Parathyroid adenoma (tissue), 2 donors: ENCODE results near the gene LMO1.

Experiments
- H2AFZ ChIP-seq: fragments of 300-600 bp; sonication (generic); one replicate; pipeline ENCODE4 v1.7.0; 2017; ENCODE audit warnings: antibody characterized with exemption, mild to moderate bottlenecking
- H3K27ac ChIP-seq: fragments of 300-600 bp; sonication (generic); one replicate; pipeline ENCODE4 v1.7.0; 2017
- H3K27me3 ChIP-seq: fragments of 300-600 bp; sonication (generic); one replicate; pipeline ENCODE4 v1.7.0; 2017; ENCODE audit warnings: low read length; ENCODE audit not compliant: control insufficient read depth, insufficient read depth
- H3K36me3 ChIP-seq: fragments of 300-600 bp; sonication (generic); one replicate; pipeline ENCODE4 v1.7.0; 2017; ENCODE audit warnings: low read length; ENCODE audit not compliant: control insufficient read depth, insufficient read depth
- H3K4me1 ChIP-seq: fragments of 300-600 bp; sonication (generic); one replicate; pipeline ENCODE4 v1.7.0; 2017; ENCODE audit warnings: control low read depth
- H3K4me2 ChIP-seq: fragments of 300-600 bp; sonication (generic); one replicate; pipeline ENCODE4 v1.7.0; 2017; ENCODE audit warnings: low read length
- H3K4me3 ChIP-seq: fragments of 300-600 bp; sonication (generic); one replicate; pipeline ENCODE4 v1.7.0; 2017; ENCODE audit warnings: low read depth, low read length
- H3K79me2 ChIP-seq: fragments of 300-600 bp; sonication (generic); one replicate; pipeline ENCODE4 v1.7.0; 2017; ENCODE audit warnings: control low read depth
- H3K9ac ChIP-seq: fragments of 300-600 bp; sonication (generic); one replicate; pipeline ENCODE4 v1.7.0; 2017; ENCODE audit warnings: mild to moderate bottlenecking
- H3K9me3 ChIP-seq: fragments of 300-600 bp; sonication (generic); one replicate; pipeline ENCODE4 v1.7.0; 2017; ENCODE audit warnings: low read length; ENCODE audit not compliant: control insufficient read depth
- TF ChIP-seq, protein P1 (sequence below): fragments of 300-600 bp; sonication (generic); IDR thresholded peaks from one replicate; pipeline ENCODE4 v1.7.0; 2017; ENCODE audit warnings: antibody characterized with exemption, mild to moderate bottlenecking
- donor health status: primary hyperparathyroidism.

LMO1 gene

DNA sequence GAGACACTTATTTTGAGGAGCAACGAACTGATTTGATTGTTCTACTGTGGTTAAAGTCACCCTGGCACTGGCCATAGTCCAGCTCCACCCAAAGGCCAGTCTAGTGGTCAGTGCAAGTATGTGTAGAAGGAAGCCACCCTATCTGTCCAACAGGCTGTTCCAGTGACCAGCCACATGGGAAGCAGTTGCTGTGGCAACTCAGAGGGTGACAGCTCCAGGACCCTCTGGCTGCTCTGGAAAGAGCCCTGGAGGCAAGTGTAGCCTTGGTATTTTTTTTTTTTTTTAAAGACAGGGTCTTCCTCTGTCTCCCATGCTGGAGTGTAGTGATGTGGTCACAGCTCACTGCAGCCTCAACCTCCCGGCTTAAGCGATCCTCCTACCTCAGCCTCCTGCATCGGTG lies 27.8 kb downstream of the LMO1 start:
- no peaks in the 10 kb centered on the region for H3K9me3 ChIP-seq
- no peaks in the 10 kb centered on the region for H3K4me1 ChIP-seq
- no peak overlapping the region for H2AFZ ChIP-seq
- H3K79me2 ChIP-seq = no peaks in the 10 kb centered on the region
- H3K9ac ChIP-seq = no peak overlapping the region
- no peaks in the 10 kb centered on the region for H3K27me3 ChIP-seq
- H3K4me2 ChIP-seq = no peak overlapping the region
- no peak overlapping the region for H3K27ac ChIP-seq
- TF ChIP-seq, protein P1, sequence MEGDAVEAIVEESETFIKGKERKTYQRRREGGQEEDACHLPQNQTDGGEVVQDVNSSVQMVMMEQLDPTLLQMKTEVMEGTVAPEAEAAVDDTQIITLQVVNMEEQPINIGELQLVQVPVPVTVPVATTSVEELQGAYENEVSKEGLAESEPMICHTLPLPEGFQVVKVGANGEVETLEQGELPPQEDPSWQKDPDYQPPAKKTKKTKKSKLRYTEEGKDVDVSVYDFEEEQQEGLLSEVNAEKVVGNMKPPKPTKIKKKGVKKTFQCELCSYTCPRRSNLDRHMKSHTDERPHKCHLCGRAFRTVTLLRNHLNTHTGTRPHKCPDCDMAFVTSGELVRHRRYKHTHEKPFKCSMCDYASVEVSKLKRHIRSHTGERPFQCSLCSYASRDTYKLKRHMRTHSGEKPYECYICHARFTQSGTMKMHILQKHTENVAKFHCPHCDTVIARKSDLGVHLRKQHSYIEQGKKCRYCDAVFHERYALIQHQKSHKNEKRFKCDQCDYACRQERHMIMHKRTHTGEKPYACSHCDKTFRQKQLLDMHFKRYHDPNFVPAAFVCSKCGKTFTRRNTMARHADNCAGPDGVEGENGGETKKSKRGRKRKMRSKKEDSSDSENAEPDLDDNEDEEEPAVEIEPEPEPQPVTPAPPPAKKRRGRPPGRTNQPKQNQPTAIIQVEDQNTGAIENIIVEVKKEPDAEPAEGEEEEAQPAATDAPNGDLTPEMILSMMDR = no peak
- no peaks in the 10 kb centered on the region for H3K36me3 ChIP-seq
- H3K4me3 ChIP-seq = no peak overlapping the region

DNA sequence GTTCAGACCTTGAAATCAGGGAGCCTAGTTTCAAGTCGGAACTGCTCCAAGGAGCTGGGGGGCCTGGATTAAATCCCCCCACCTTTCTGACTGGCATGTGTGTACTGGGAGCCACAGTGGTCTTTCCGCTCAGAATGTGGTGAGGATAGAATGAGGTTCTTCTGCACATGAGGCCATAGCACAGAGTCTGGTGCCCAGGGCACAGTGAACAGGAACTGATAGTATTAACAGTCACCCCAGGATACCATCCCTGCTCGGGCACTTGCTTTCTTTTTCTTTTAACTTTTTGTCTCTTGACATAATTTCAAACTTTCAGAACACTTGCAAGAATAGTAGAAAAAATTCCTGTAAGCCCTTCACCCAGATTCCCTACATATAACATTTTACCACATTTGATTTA lies 28.8 kb downstream of the LMO1 start:
- no peaks in the 10 kb centered on the region for H3K79me2 ChIP-seq
- no peaks in the 10 kb centered on the region for H3K9me3 ChIP-seq
- no peak overlapping the region for H2AFZ ChIP-seq
- no peaks in the 10 kb centered on the region for H3K27me3 ChIP-seq
- no peaks in the 10 kb centered on the region for H3K36me3 ChIP-seq
- H3K4me2 ChIP-seq = no peak overlapping the region
- no peak overlapping the region for H3K9ac ChIP-seq
- no peak overlapping the region for H3K27ac ChIP-seq
- TF ChIP-seq, protein P1 = no peak
- H3K4me3 ChIP-seq = no peak overlapping the region
- no peaks in the 10 kb centered on the region for H3K4me1 ChIP-seq

DNA sequence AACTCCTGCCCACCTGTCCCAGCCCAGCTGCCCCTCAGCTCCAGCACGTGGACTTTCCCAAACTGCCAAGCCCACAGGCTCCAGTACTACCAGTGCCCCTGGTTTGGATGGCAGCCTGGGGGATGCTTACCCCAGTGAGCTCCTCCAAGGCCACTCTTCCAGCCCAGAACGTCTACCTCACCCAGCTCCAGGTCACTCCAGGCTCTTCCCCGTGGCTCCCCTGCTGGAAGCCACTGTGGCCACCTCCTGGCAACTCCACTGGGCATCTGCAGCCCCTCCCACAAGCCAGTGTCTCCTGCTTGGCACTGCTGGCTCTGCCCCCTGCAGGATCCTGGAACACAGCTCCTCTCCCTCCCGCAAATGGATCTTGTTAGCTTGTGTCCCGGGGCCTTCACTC lies 29.3 kb downstream of the LMO1 start:
- no peak overlapping the region for H3K4me2 ChIP-seq
- no peaks in the 10 kb centered on the region for H3K79me2 ChIP-seq
- no peak overlapping the region for H3K27ac ChIP-seq
- no peak overlapping the region for H3K9ac ChIP-seq
- no peak overlapping the region for H3K4me3 ChIP-seq
- no peaks in the 10 kb centered on the region for H3K27me3 ChIP-seq
- H2AFZ ChIP-seq = no peak overlapping the region
- H3K36me3 ChIP-seq = no peaks in the 10 kb centered on the region
- H3K9me3 ChIP-seq = no peaks in the 10 kb centered on the region
- TF ChIP-seq, protein P1 = no peak
- H3K4me1 ChIP-seq = peaks cover 1% of the 10 kb centered on the region

DNA sequence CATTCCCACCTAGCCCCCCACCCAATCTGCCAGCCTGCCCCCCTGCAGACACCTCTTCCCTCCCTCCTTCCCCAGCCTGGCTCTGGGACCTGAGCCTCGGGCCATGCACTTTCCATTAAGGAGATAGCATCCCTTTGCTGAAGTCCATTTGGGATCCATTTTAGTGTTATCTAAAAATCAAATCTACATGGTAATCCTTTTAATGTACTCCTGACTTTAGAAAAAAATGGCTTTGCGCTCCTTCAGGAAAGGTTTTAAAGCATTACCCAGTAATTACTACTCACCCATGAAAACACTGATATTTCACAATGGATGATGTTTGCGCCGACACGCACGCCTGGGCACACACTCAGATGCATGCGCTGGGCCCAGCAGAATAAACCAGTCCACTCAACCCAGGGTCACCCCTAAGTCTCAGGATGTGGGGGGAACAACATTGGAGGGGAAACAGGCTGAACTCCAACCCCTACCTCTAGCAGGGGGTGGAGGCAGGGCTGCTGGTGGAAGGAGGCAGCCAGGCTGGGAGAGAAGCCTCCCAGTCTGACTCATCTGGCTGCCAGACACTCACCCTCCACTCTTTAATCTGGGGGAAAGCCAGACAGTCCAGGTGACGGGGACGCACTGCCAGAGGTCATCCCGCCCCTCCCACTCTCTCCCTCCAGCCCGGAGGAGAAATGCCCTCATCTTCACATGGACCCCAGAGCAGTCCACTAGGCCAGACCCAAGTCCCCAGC lies 29.8 kb downstream of the LMO1 start:
- Histone ChIP-seq H3K27ac (no peak overlapping the region), H3K9ac (no peak overlapping the region), H3K79me2 (no peaks in the 10 kb centered on the region), H3K4me2 (no peak overlapping the region), H3K27me3 (no peaks in the 10 kb centered on the region), H2AFZ (no peak overlapping the region), H3K4me1 (peaks cover 5% of the 10 kb centered on the region), H3K4me3 (no peak overlapping the region), H3K9me3 (no peaks in the 10 kb centered on the region), H3K36me3 (no peaks in the 10 kb centered on the region)
- TF ChIP-seq, protein P1 = no peak
